WTC11 (cell line): ENCODE results near the gene MYO6.

Experiments used
- AFF4 ChIP-seq: sonication (generic); formaldehyde crosslinking; IDR thresholded peaks from 2 replicates; pipeline ENCODE4 v1.8.1; 2023; ENCODE audit warnings: mild to moderate bottlenecking, missing genetic modification reagents, borderline replicate concordance
- ATF2 ChIP-seq: sonication (generic); formaldehyde crosslinking; IDR thresholded peaks from 2 replicates; pipeline ENCODE4 v1.8.1; 2022; ENCODE audit warnings: low read depth, missing genetic modification reagents, borderline replicate concordance
- CREB1 ChIP-seq: sonication (generic); formaldehyde crosslinking; IDR thresholded peaks from 2 replicates; pipeline ENCODE4 v1.8.0; 2023; ENCODE audit warnings: mild to moderate bottlenecking, missing genetic modification reagents
- E2F4 ChIP-seq: sonication (generic); formaldehyde crosslinking; IDR thresholded peaks from 2 replicates; pipeline ENCODE4 v1.8.1; 2022; ENCODE audit warnings: low read depth, mild to moderate bottlenecking, moderate library complexity, missing genetic modification reagents, borderline replicate concordance
- FOXK1 ChIP-seq: sonication (generic); formaldehyde crosslinking; IDR thresholded peaks from 2 replicates; pipeline ENCODE4 v1.8.0; 2022; ENCODE audit warnings: mild to moderate bottlenecking, moderate library complexity, missing genetic modification reagents
- MAX ChIP-seq: sonication (generic); formaldehyde crosslinking; IDR thresholded peaks from 2 replicates; pipeline ENCODE4 v1.8.0; 2022; ENCODE audit warnings: mild to moderate bottlenecking, missing genetic modification reagents
- NFE2L1 ChIP-seq: sonication (generic); formaldehyde crosslinking; IDR thresholded peaks from 2 replicates; pipeline ENCODE4 v1.8.1; 2023; ENCODE audit warnings: missing genetic modification reagents
- USF2 ChIP-seq: sonication (generic); formaldehyde crosslinking; IDR thresholded peaks from 2 replicates; pipeline ENCODE4 v1.8.1; 2023; ENCODE audit warnings: mild to moderate bottlenecking, missing genetic modification reagents, moderate library complexity
- TF ChIP-seq, protein P1 (sequence below): fragments of 200-600 bp; IDR thresholded peaks from 2 replicates; pipeline ENCODE4 v1.8.0; 2022; ENCODE audit warnings: antibody characterized with exemption
- TF ChIP-seq, protein P2 (sequence below): sonication (generic); formaldehyde crosslinking; IDR thresholded peaks from 2 replicates; pipeline ENCODE4 v1.8.0; 2022; ENCODE audit warnings: mild to moderate bottlenecking, missing genetic modification reagents
- TF ChIP-seq, protein P3 (sequence below): sonication (generic); formaldehyde crosslinking; IDR thresholded peaks from 2 replicates; pipeline ENCODE4 v1.8.1; 2023; ENCODE audit warnings: mild to moderate bottlenecking, missing genetic modification reagents
- TF ChIP-seq, protein P4 (sequence below): sonication (generic); formaldehyde crosslinking; conservative IDR thresholded peaks from 2 replicates; pipeline ENCODE4 v1.8.1; 2022; ENCODE audit warnings: mild to moderate bottlenecking, missing genetic modification reagents

GRCh38 chr6:75856902-75857301 is 107.9 kb downstream of the MYO6 start:
- no peak for TF ChIP-seq ATF2 (CRISPR knock-in tag)
- TF ChIP-seq, protein P1, sequence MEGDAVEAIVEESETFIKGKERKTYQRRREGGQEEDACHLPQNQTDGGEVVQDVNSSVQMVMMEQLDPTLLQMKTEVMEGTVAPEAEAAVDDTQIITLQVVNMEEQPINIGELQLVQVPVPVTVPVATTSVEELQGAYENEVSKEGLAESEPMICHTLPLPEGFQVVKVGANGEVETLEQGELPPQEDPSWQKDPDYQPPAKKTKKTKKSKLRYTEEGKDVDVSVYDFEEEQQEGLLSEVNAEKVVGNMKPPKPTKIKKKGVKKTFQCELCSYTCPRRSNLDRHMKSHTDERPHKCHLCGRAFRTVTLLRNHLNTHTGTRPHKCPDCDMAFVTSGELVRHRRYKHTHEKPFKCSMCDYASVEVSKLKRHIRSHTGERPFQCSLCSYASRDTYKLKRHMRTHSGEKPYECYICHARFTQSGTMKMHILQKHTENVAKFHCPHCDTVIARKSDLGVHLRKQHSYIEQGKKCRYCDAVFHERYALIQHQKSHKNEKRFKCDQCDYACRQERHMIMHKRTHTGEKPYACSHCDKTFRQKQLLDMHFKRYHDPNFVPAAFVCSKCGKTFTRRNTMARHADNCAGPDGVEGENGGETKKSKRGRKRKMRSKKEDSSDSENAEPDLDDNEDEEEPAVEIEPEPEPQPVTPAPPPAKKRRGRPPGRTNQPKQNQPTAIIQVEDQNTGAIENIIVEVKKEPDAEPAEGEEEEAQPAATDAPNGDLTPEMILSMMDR = no peak
- TF ChIP-seq, protein P2, sequence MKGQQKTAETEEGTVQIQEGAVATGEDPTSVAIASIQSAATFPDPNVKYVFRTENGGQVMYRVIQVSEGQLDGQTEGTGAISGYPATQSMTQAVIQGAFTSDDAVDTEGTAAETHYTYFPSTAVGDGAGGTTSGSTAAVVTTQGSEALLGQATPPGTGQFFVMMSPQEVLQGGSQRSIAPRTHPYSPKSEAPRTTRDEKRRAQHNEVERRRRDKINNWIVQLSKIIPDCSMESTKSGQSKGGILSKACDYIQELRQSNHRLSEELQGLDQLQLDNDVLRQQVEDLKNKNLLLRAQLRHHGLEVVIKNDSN (CRISPR knock-in tag) = no peak
- TF ChIP-seq E2F4 = no peak
- TF ChIP-seq, protein P3, sequence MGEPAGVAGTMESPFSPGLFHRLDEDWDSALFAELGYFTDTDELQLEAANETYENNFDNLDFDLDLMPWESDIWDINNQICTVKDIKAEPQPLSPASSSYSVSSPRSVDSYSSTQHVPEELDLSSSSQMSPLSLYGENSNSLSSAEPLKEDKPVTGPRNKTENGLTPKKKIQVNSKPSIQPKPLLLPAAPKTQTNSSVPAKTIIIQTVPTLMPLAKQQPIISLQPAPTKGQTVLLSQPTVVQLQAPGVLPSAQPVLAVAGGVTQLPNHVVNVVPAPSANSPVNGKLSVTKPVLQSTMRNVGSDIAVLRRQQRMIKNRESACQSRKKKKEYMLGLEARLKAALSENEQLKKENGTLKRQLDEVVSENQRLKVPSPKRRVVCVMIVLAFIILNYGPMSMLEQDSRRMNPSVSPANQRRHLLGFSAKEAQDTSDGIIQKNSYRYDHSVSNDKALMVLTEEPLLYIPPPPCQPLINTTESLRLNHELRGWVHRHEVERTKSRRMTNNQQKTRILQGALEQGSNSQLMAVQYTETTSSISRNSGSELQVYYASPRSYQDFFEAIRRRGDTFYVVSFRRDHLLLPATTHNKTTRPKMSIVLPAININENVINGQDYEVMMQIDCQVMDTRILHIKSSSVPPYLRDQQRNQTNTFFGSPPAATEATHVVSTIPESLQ = no peak
- TF ChIP-seq CREB1 (CRISPR knock-in tag) = no peak
- TF ChIP-seq USF2 = no peak
- TF ChIP-seq MAX (CRISPR knock-in tag) = no peak
- no peak for TF ChIP-seq FOXK1
- TF ChIP-seq AFF4 = no peak
- no peak for TF ChIP-seq NFE2L1
- TF ChIP-seq, protein P4, sequence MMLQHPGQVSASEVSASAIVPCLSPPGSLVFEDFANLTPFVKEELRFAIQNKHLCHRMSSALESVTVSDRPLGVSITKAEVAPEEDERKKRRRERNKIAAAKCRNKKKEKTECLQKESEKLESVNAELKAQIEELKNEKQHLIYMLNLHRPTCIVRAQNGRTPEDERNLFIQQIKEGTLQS (CRISPR knock-in tag) = no peak
